GM19193 (cell line): ENCODE data around the gene SEPTIN3.

ENCODE experiments used
- POLR2A ChIP-seq: IDR thresholded peaks from 4 replicates; pipeline ENCODE4 v1.6.1; 2011; ENCODE audit not compliant: insufficient read depth, insufficient read length; ENCODE audit errors: extremely low read depth

Gene SEPTIN3

DNA sequence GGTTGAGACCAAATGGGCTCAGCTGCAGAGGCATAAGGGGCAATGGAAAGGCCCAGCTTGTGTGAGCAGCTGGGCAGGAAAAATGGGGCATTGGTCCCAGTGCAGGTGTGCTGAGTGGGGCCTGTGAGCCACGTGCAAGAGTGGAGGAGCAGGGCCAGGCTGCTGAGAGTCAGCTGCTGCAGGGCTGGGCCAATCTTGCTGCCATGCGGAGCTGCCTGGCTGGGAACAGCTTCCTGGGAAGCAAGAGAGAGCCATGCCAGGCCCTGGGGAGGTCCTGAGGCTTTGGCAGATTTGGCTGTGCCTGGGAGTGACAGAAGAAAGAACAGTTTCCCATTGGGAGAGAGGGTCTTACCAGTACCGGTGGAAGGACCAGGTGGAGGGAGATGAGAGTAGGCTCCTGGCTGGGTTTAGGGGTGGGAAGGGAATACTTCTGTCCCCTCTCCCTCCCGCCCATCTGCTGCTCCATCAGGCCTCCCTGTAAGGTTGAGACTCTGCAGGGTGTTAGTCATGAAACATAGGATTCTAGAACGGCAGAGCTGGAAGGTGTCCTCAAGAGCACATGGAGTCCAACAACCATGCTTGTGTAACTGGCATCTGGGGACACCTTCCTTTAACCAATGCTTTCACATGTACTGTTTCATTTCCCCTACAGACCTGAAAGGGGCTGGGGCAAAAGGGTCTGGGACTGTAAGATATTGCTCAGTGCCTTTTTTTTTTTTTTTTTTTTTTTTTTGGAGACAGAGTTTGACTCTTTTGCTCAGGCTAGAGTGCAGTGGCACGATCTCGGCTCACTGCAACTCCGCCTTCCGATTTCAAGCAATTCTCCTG is 10.4 kb downstream of the SEPTIN3 start:
- TF ChIP-seq POLR2A, result no peak

GRCh38 chr22:41982865-41983264 is 13.6 kb downstream of the SEPTIN3 start:
- no peak for TF ChIP-seq POLR2A

DNA sequence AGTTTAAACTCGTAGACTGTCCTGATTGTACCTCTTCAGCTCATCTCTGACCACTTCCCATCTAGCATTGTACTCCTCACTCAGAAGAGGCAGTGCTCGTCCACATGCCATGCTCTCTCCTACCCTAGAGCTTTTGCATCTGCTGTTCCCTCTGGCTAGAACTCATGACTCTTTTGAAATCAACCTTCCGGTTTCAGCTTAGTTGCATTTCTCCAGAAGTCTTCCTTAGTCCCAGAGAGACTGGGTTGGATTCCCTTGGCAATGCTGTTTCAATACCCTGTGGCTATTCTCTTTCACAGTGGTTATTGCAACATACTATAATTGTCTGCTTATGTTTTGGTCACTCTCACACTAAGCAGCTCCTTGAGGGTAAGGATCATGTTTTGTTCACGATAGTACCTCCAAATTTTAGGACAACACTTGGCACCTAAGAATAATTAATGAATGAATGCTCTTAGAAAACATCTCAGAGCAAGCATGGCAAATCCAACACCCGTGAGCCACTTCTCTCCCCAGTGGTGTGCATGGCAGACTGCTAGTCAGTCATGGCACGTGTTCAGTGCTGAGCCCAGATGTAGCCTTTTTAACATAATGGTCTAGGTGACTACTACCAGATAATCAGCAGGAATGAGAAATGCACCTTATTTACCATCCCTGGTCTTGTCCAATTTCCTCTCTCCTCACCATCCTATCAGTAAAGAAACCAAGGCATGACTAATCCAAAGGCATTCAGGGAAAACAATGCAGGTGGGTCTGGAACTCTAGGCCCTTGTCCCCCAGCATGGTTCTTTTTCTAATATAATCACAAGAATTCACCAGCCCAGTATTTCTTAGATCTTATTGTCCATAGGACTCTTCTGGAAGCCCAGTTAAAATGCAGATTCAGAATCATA is 14.5 kb downstream of the SEPTIN3 start:
- TF ChIP-seq POLR2A, result no peak

- TF ChIP-seq POLR2A, result no peak
Observed at GRCh38 chr22:41987276-41987675, 18.0 kb downstream of the SEPTIN3 start.

GRCh38 chr22:41989246-41989645 is 20.0 kb downstream of the SEPTIN3 start:
- no peak for TF ChIP-seq POLR2A

DNA sequence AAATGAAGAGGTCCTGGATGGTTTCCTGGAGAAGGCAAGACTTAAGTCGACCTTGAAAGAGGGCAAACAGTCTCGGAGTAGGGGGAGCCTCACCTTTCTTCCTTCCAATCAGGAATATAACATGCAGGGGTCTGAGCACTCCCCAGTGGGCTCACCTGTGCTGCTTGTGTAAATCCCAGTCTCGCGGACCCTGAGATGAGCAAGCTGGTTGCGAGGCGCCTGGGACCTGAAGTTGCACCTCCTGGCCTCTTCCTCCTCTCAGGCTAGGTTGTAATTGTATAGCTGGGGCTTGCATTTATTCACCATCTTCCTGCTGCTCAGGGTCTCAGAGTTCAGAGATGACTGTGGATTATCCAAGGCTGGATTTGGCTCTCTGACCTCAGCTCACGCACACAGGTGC is 21.9 kb downstream of the SEPTIN3 start:
- no peak for TF ChIP-seq POLR2A

GRCh38 chr22:41992496-41992895 is 23.3 kb downstream of the SEPTIN3 start:
- TF ChIP-seq POLR2A, result no peak

DNA sequence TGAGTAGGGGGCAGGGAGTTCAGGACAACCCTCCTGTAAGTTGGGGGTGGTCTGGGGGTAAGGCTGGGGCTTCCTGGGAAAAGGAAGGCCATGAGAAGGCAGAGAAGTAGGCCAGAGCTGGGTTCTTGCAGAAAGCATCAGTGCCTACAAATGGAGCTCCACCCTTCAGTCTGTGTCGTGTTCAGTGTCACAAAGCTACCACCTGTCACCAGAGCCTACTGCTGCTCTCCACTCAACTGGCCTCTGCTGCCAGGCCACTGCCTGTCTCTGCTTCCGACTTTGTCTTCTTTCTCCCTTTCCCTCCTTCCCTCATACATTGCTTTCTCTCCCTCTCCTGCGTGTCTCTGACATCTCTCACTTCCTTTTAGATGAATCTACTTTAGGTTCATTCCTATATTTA is 26.0 kb downstream of the SEPTIN3 start:
- TF ChIP-seq POLR2A, result no peak

DNA sequence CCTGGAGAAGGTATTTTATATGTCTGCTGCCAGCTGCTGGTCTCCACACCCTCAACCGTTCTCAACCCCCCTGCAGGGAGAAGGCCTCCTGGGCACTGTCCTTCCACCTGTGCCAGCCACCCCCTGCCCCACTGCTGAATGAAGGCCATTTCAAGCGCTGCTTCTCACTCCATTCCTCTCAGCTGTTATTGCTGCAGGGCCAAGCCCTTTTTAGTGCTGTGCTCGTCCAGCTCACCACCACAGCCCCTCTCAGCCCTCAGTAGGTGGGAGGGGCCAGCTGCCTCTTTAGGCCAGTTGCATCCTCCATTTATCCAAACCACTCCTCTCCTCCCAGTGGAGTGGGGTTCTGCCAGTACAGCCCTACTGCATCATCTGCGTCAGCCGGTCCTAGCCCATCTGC is 27.6 kb downstream of the SEPTIN3 start:
- no peak for TF ChIP-seq POLR2A

- TF ChIP-seq POLR2A, result peak; percentile 77
Observed at GRCh38 chr22:41998361-41999261, 29.4 kb downstream of the SEPTIN3 start, which contains the start of gene WBP2NL. WBP2NL (plus strand) TSS chr22:41998788; CDS start chr22:41998819, 31 bp downstream.

- TF ChIP-seq POLR2A, result no peak
Observed at GRCh38 chr22:42000466-42000865, 31.2 kb downstream of the SEPTIN3 start.

DNA sequence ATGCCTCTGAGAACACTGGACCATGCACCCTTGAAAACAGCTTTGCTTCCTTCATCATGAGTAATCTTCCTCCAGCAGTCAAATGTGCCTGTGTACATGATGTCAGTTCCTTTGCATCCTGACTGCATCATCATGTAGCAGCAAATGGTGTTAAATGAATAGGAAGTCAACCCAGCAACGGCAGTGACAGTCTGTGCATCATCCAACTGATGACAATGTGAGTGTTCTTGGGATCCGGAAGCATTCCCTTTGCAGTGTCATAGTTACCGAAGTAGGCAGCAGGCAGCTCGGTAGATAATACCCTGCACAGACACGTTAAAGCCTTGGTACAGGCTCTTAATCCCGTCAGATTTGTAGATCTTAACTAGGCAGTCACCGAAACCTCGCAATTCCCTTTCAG is 31.9 kb downstream of the SEPTIN3 start:
- TF ChIP-seq POLR2A, result no peak

- TF ChIP-seq POLR2A, result no peak
Observed at GRCh38 chr22:42001706-42002105, 32.5 kb downstream of the SEPTIN3 start.

GRCh38 chr22:42007922-42008321 is 38.7 kb downstream of the SEPTIN3 start:
- no peak for TF ChIP-seq POLR2A

DNA sequence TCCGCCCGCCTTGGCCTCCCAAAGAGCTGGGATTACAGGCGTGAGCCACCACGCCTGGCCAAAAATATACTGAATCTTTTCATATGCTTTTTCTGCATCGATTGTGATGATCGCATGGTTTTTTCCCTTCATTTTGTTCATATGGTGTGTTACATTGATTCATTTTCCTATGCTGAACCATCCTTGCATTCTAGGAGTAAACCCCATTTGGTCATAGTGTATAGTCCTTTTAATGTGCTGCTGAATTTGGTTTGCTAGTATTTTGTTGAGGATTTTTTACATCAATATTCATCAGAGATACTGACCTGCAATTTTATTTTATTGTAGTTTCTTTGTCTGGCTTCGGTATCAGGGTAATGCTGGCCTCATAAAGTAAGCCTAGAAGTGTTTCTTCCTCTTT is 41.5 kb downstream of the SEPTIN3 start:
- no peak for TF ChIP-seq POLR2A

- TF ChIP-seq POLR2A, result no peak
Observed at GRCh38 chr22:42013385-42013784, 44.1 kb downstream of the SEPTIN3 start.

DNA sequence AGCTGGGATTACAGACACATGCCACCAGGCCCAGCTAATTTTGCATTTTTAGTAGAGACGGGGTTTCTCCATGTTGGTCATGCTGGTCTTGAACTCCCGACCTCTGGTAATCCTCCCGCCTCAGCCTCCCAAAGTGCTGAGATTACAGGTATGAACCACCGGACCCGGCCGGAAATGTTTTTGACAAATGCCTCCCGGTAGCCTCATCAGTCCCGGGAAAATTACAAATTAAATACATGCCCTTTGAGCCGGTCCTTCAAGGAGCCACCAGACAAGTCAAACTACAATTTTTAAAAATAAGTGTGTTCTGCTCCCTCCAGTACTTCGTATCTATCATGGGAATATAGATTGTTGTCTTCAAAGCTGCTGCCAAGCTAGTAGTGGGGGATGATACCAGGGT is 46.9 kb downstream of the SEPTIN3 start:
- TF ChIP-seq POLR2A, result no peak
